K562 (cell line): Measurements from ENCODE around the gene FGG. TPM values are rescaled to one million over a fixed set of nuclear protein-coding genes. Genes with fewer than 3 reads are reported as not detected.

Experiments
- ATAC-seq: fragments of 200-7000 bp; cut with Tn5 transposase; 3 replicates; pipeline ENCODE4 v1.9.1; 2020; ENCODE audit warnings: moderate library complexity
- BruUV-seq: library from RNA; stranded (reverse); fragments of 400-500 nt; replicated peaks from 2 replicates; lab custom pipeline; 2021; lab: Mats Ljungman, UMichigan
- CTCF ChIA-PET: fragments of 300-600 bp; formaldehyde crosslinking; extraction: SDS; loops from one replicate; lab custom pipeline; 2021; ENCODE audit warnings: low intra/inter-chr PET ratio; lab: Yijun Ruan, JAX
- POLR2A ChIA-PET: fragments of 300-600, 350-650 bp; sonication (Branson Sonifier 250); formaldehyde crosslinking; extraction: SDS; loops from one replicate; lab custom pipeline; 2021; ENCODE audit warnings: antibody characterized with exemption, inconsistent platforms; lab: Yijun Ruan, JAX
- DNase-seq, 4 experiments: peaks; one replicate each; pipeline versions ENCODE4 v3.0.0 to v3.0.0-alpha.2; 2011 to 2018; ENCODE audit warnings: low spot score in 3 of 4, mixed read lengths in 3 of 4; ENCODE audit errors: extremely low read depth in 1 of 4
- FAIRE-seq: peaks from 2 replicates; lab custom pipeline; 2011; peaks lifted over from hg19 to GRCh38; lab: Jason Lieb, UNC
- H2AFZ ChIP-seq: 2 replicates; pipeline ENCODE4 v1.6.0; 2011; ENCODE audit warnings: low read depth, low read length, control low read depth, inconsistent platforms
- H3K27ac ChIP-seq: fragments of 200-600 bp; 3 replicates; pipeline ENCODE4 v1.8.0; 2011; ENCODE audit warnings: low read depth, mild to moderate bottlenecking, control low read depth, inconsistent platforms, low read length, moderate library complexity, mixed read lengths; ENCODE audit errors: extremely low read depth
- H3K27me3 ChIP-seq, 2 experiments: fragments of 300-600 bp in 1 of 2; 2 replicates in 1 of 2; 3 replicates in 1 of 2; pipeline versions ENCODE4 v1.6.0 to v1.8.0; 2011; ENCODE audit warnings: inconsistent platforms in 2 of 2, low read length in 2 of 2, mild to moderate bottlenecking in 1 of 2, mixed read lengths in 1 of 2, moderate library complexity in 1 of 2; ENCODE audit not compliant: control insufficient read depth in 2 of 2, insufficient read depth in 2 of 2
- H3K36me3 ChIP-seq: fragments of 300-600 bp; 3 replicates; pipeline ENCODE4 v1.8.0; 2011; ENCODE audit warnings: mild to moderate bottlenecking, low read length, inconsistent platforms; ENCODE audit not compliant: control insufficient read depth, insufficient read depth
- H3K4me1 ChIP-seq, 2 experiments: fragments of 200-600 bp in 1 of 2; replicated peaks in 1 of 2; 2 replicates in 1 of 2; 3 replicates in 1 of 2; pipeline versions ENCODE4 v1.5.1 to v1.8.0; 2011; ENCODE audit warnings: inconsistent platforms in 2 of 2, low read length in 2 of 2, mild to moderate bottlenecking in 1 of 2, mixed read lengths in 1 of 2, moderate library complexity in 1 of 2; ENCODE audit not compliant: control insufficient read depth in 2 of 2, insufficient read depth in 2 of 2
- H3K4me2 ChIP-seq: 2 replicates; pipeline ENCODE4 v1.6.1; 2011; ENCODE audit warnings: low read length, control low read depth, inconsistent platforms, mixed read lengths; ENCODE audit not compliant: insufficient read depth
- H3K4me3 ChIP-seq: fragments of 200-600 bp; sonication (generic), shearing (Covaris generic); 2 replicates; pipeline ENCODE4 v1.5.1; 2016; ENCODE audit warnings: control low read depth, inconsistent platforms
- H3K79me2 ChIP-seq: fragments of 200-600 bp; 3 replicates; pipeline ENCODE4 v1.8.0; 2011; ENCODE audit warnings: low read length, inconsistent platforms; ENCODE audit not compliant: control insufficient read depth, insufficient read depth
- H3K9ac ChIP-seq, 2 experiments: 2 replicates each; pipeline versions ENCODE4 v1.6.0 to v1.6.1; 2011; ENCODE audit warnings: low read depth in 2 of 2, low read length in 2 of 2, control low read depth in 1 of 2, inconsistent platforms in 1 of 2, mild to moderate bottlenecking in 1 of 2, mixed read lengths in 1 of 2; ENCODE audit not compliant: insufficient read depth in 1 of 2
- H3K9me1 ChIP-seq: one replicate; pipeline ENCODE4 v1.6.0; 2011; ENCODE audit warnings: inconsistent platforms, mild to moderate bottlenecking, low read length, moderate library complexity; ENCODE audit not compliant: control insufficient read depth, insufficient read depth
- H3K9me3 ChIP-seq: replicated peaks from 2 replicates; pipeline ENCODE4 v1.5.1; 2011; ENCODE audit warnings: low read depth, low read length, inconsistent platforms; ENCODE audit not compliant: control insufficient read depth, insufficient read depth
- H4K20me1 ChIP-seq: replicated peaks from 2 replicates; pipeline ENCODE4 v1.6.1; 2011; ENCODE audit warnings: low read length, inconsistent platforms, mixed read lengths; ENCODE audit not compliant: control insufficient read depth, insufficient read depth
- ARID2 ChIP-seq: fragments of 450-650 bp; IDR thresholded peaks from 2 replicates; pipeline ENCODE4 v1.6.1; 2017; ENCODE audit warnings: antibody characterized with exemption, mild to moderate bottlenecking
- ARNT ChIP-seq, 2 experiments: fragments of 450-650 bp; IDR thresholded peaks; 2 replicates each; pipeline ENCODE4 v1.6.1; 2016; ENCODE audit warnings: mild to moderate bottlenecking in 1 of 2
- DEAF1 ChIP-seq: fragments of 450-650 bp; formaldehyde crosslinking; IDR thresholded peaks from 2 replicates; pipeline ENCODE4 v1.4.0; 2020; ENCODE audit warnings: mild to moderate bottlenecking, moderate library complexity
- E2F5 ChIP-seq: sonication (generic); formaldehyde crosslinking; IDR thresholded peaks from 2 replicates; pipeline ENCODE4 v1.8.0; 2022; ENCODE audit warnings: mild to moderate bottlenecking, missing genetic modification reagents
- HDGF ChIP-seq: fragments of 450-650 bp; IDR thresholded peaks from 2 replicates; pipeline ENCODE4 v1.6.1; 2016
- MCM7 ChIP-seq, 2 experiments: fragments of 450-650 bp; IDR thresholded peaks; 2 replicates each; pipeline ENCODE4 v1.6.1; 2016 to 2018
- SFPQ ChIP-seq: fragments of 200-400 bp; formaldehyde crosslinking; IDR thresholded peaks from 2 replicates; pipeline ENCODE4 v1.6.1; 2017; ENCODE audit warnings: mild to moderate bottlenecking, low read depth, low read length, moderate library complexity
- SIX5 ChIP-seq, 2 experiments: IDR thresholded peaks; 2 replicates each; pipeline ENCODE4 v1.6.1; 2011; ENCODE audit warnings: low read length in 2 of 2, borderline replicate concordance in 1 of 2, low read depth in 1 of 2, mild to moderate bottlenecking in 1 of 2, moderate library complexity in 1 of 2; ENCODE audit not compliant: insufficient read depth in 1 of 2
- ZBTB1 ChIP-seq: sonication (generic); formaldehyde crosslinking; IDR thresholded peaks from 2 replicates; pipeline ENCODE4 v1.8.1; 2023; ENCODE audit warnings: missing genetic modification reagents, low read depth, mild to moderate bottlenecking, borderline replicate concordance
- ZBTB12 ChIP-seq: fragments of 250-450 bp; sonication (Bioruptor Pico); IDR thresholded peaks from 2 replicates; pipeline ENCODE4 v1.4.0; 2020
- ZFP30 ChIP-seq: fragments of 250-450 bp; sonication (Bioruptor Pico); IDR thresholded peaks from 2 replicates; pipeline ENCODE4 v1.8.0; 2022; ENCODE audit warnings: moderate library complexity, mild to moderate bottlenecking, inconsistent platforms, borderline replicate concordance
- ZKSCAN3 ChIP-seq: fragments of 250-450 bp; sonication (Bioruptor Pico); IDR thresholded peaks from 2 replicates; pipeline ENCODE4 v1.4.0; 2020
- ZNF77 ChIP-seq: fragments of 250-450 bp; sonication (Bioruptor Pico); IDR thresholded peaks from 2 replicates; pipeline ENCODE4 v1.5.0; 2020
- in situ Hi-C: fragments of 300-500 bp; cut with MboI; formaldehyde crosslinking; loops from 4 replicates; pipeline ENCODE4 v1.15.0; 2018; ENCODE audit warnings: inconsistent platforms, mixed read lengths
- intact Hi-C: fragments of 100-400 bp; cut with micrococcal nuclease; formaldehyde crosslinking; loops from 2 replicates; pipeline ENCODE4 v1.14.2; 2022
- polyA plus RNA-seq, 8 experiments: library from polyadenylated mRNA; depleted of rRNA in 4 of 8; stranded (reverse) in 5 of 8; unstranded in 3 of 8; fragments of >200 nt; fragmentation: Nextera tagmentation in 2 of 8; fragmentation: Illumina TruSeq in 1 of 8; extraction: Ambion mirVana in 2 of 8; extraction: Trizol in 1 of 8; gene quantifications; 2 replicates each; pipeline versions ENCODE4 v1.2.1 to v1.2.3, GENCODE V29; 2011 to 2014; ENCODE audit warnings: inconsistent platforms in 1 of 8, missing spikeins in 1 of 8
- total RNA-seq, 7 experiments: library from RNA; depleted of rRNA in 6 of 7; stranded (reverse); fragments of >200 nt in 6 of 7; fragmentation: Illumina TruSeq in 2 of 7; extraction: Trizol in 2 of 7; gene quantifications; 2 replicates each; pipeline versions ENCODE4 v1.2.1 to v1.2.3, GENCODE V29; 2011 to 2021; ENCODE audit warnings: low replicate concordance in 1 of 7

Gene FGG
- total and polyA plus RNA-seq, 9 of the 15 experiments (the other 6 are each of a cell fraction or from before 2014, with no cell fraction given) = 0.08 to 2.2 (median 0.33) TPM; not detected in 2

- no peaks in the 10 kb centered on the region for H4K20me1 ChIP-seq
- no peaks in the 10 kb centered on the region for H3K36me3 ChIP-seq
- DNase-seq (no peak), FAIRE-seq (no peak), ATAC-seq (no peak)
- H3K4me3 ChIP-seq = no peak overlapping the region
- H3K9me3 ChIP-seq = no peaks in the 10 kb centered on the region
- H3K27ac ChIP-seq = no peak overlapping the region
- no peaks in the 10 kb centered on the region for H3K9me1 ChIP-seq
- BruUV-seq = no TSS peak
- no peak overlapping the region for H2AFZ ChIP-seq
- ChIA-PET CTCF (no interaction called here), POLR2A (no interaction called here)
- in situ Hi-C loops = no loop called here
- no peaks in the 10 kb centered on the region for H3K79me2 ChIP-seq
- intact Hi-C loops = no loop called here
- H3K27me3 ChIP-seq = 0 out of 5 replicates have a peak, but pooled peaks cover 0 to 4% of the 10 kb centered on the region in 2 experiments
- H3K9ac ChIP-seq = no peak overlapping the region
- no peak overlapping the region for H3K4me2 ChIP-seq
- H3K4me1 ChIP-seq = no peaks in the 10 kb centered on the region
- no peak for TF ChIP-seq HDGF
- TF ChIP-seq E2F5 (CRISPR knock-in tag) = no peak
- no peak for TF ChIP-seq ZFP30 (CRISPR knock-in tag)
- no peak for TF ChIP-seq SFPQ
- no peak for TF ChIP-seq SIX5 (IDR thresholded peaks at IDR 0.05; ENCODE audit: borderline replicate concordance in 1 of 2, insufficient read depth in 1 of 2, low read depth in 1 of 2, low read length in 2 of 2)
- TF ChIP-seq ZBTB12 = no peak
- no peak for TF ChIP-seq DEAF1 (CRISPR knock-in tag)
- TF ChIP-seq ZNF77 (CRISPR knock-in tag) = no peak
- TF ChIP-seq ZBTB1 (CRISPR knock-in tag) = no peak
- no peak for TF ChIP-seq MCM7 (IDR thresholded peaks at IDR 0.05)
- TF ChIP-seq ZKSCAN3 (CRISPR knock-in tag) = no peak
- no peak for TF ChIP-seq ARID2
- no peak for TF ChIP-seq ARNT (IDR thresholded peaks at IDR 0.05)
These were observed 16.6 kb downstream of the FGG start for GRCh38 chr4:154595807-154596206.
